HepG2 (cell line): ENCODE data around the gene PLCB4. TPM values are rescaled to one million over a fixed set of nuclear protein-coding genes. Genes with fewer than 3 reads are reported as not detected.

Experiments used
- ETV6 ChIP-seq: sonication (generic); formaldehyde crosslinking; conservative IDR thresholded peaks from 2 replicates; pipeline ENCODE4 v1.4.0; 2020; ENCODE audit warnings: missing genetic modification reagents
- MIXL1 ChIP-seq: IDR thresholded peaks from 2 replicates; pipeline ENCODE4 v1.6.1; 2016
- NKX3-1 ChIP-seq: sonication (generic); formaldehyde crosslinking; IDR thresholded peaks from 2 replicates; pipeline ENCODE4 v1.5.0; 2020; ENCODE audit warnings: missing genetic modification reagents
- ZBTB7A ChIP-seq: sonication (generic); formaldehyde crosslinking; IDR thresholded peaks from 2 replicates; pipeline ENCODE4 v1.8.0; 2022; ENCODE audit warnings: mild to moderate bottlenecking, missing genetic modification reagents
- ZNF335 ChIP-seq: sonication (generic); formaldehyde crosslinking; IDR thresholded peaks from 2 replicates; pipeline ENCODE4 v1.4.0; 2020; ENCODE audit warnings: missing genetic modification reagents
- ZNF510 ChIP-seq: sonication (generic); formaldehyde crosslinking; IDR thresholded peaks from 2 replicates; pipeline ENCODE4 v1.4.0; 2020; ENCODE audit warnings: low read depth, mild to moderate bottlenecking, missing genetic modification reagents
- ZNF530 ChIP-seq: sonication (generic); formaldehyde crosslinking; IDR thresholded peaks from 2 replicates; pipeline ENCODE4 v1.5.0; 2020; ENCODE audit warnings: low read depth, mild to moderate bottlenecking, missing genetic modification reagents
- ZNF678 ChIP-seq: sonication (generic); formaldehyde crosslinking; IDR thresholded peaks from 2 replicates; pipeline ENCODE4 v1.4.0; 2020; ENCODE audit warnings: mild to moderate bottlenecking, missing genetic modification reagents
- ZNF790 ChIP-seq: sonication (generic); formaldehyde crosslinking; IDR thresholded peaks from 2 replicates; pipeline ENCODE4 v1.8.0; 2022; ENCODE audit warnings: missing genetic modification reagents, mild to moderate bottlenecking, borderline replicate concordance
- ZSCAN29 ChIP-seq: sonication (generic); formaldehyde crosslinking; conservative IDR thresholded peaks from 2 replicates; pipeline ENCODE4 v1.4.0; 2020; ENCODE audit warnings: mild to moderate bottlenecking, missing genetic modification reagents
- polyA plus RNA-seq, 8 experiments: library from polyadenylated mRNA; depleted of rRNA in 3 of 8; stranded (reverse) in 7 of 8; unstranded in 1 of 8; fragments of >200 nt; fragmentation: Illumina TruSeq in 4 of 8; extraction: Trizol in 4 of 8; gene quantifications; 2 replicates each; pipeline versions ENCODE4 v1.2.1 to v1.2.3, GENCODE V29; 2011 to 2016; ENCODE audit warnings: low read depth in 4 of 8, missing spikeins in 1 of 8, mixed read lengths in 1 of 8; ENCODE audit not compliant: insufficient read depth in 1 of 8
- total RNA-seq, 5 experiments: library from RNA; depleted of rRNA; stranded (reverse); fragments of >200 nt; fragmentation: Illumina TruSeq; extraction: Trizol; gene quantifications; 2 replicates each; pipeline ENCODE4 v1.2.3, GENCODE V29; 2016; ENCODE audit warnings: low read depth in 1 of 5
- TF ChIP-seq, protein P1 (sequence below): IDR thresholded peaks from 2 replicates; pipeline ENCODE4 v1.6.1; 2016; ENCODE audit warnings: mild to moderate bottlenecking
- TF ChIP-seq, protein P2 (sequence below): sonication (generic); formaldehyde crosslinking; IDR thresholded peaks from 2 replicates; pipeline ENCODE4 v1.4.0; 2020; ENCODE audit warnings: missing genetic modification reagents
- TF ChIP-seq, protein P3 (sequence below): sonication (generic); formaldehyde crosslinking; conservative IDR thresholded peaks from 2 replicates; pipeline ENCODE4 v1.4.0; 2020; ENCODE audit warnings: missing genetic modification reagents
- TF ChIP-seq, protein P4 (sequence below): sonication (generic); formaldehyde crosslinking; IDR thresholded peaks from 2 replicates; pipeline ENCODE4 v1.9.0; 2022; ENCODE audit warnings: missing genetic modification reagents, mild to moderate bottlenecking, borderline replicate concordance
- TF ChIP-seq, protein P5 (sequence below): sonication (generic); formaldehyde crosslinking; IDR thresholded peaks from 2 replicates; pipeline ENCODE4 v1.8.0; 2022; ENCODE audit warnings: mild to moderate bottlenecking, missing genetic modification reagents, moderate library complexity
- TF ChIP-seq, protein P6 (sequence below): sonication (generic); formaldehyde crosslinking; IDR thresholded peaks from 2 replicates; pipeline ENCODE4 v1.4.0; 2020; ENCODE audit warnings: missing genetic modification reagents

PLCB4 gene
- total and polyA plus RNA-seq, 2 of the 13 experiments (the other 11 are each of a cell fraction or from before 2014, with no cell fraction given): 0.01 TPM; not detected in 1

DNA sequence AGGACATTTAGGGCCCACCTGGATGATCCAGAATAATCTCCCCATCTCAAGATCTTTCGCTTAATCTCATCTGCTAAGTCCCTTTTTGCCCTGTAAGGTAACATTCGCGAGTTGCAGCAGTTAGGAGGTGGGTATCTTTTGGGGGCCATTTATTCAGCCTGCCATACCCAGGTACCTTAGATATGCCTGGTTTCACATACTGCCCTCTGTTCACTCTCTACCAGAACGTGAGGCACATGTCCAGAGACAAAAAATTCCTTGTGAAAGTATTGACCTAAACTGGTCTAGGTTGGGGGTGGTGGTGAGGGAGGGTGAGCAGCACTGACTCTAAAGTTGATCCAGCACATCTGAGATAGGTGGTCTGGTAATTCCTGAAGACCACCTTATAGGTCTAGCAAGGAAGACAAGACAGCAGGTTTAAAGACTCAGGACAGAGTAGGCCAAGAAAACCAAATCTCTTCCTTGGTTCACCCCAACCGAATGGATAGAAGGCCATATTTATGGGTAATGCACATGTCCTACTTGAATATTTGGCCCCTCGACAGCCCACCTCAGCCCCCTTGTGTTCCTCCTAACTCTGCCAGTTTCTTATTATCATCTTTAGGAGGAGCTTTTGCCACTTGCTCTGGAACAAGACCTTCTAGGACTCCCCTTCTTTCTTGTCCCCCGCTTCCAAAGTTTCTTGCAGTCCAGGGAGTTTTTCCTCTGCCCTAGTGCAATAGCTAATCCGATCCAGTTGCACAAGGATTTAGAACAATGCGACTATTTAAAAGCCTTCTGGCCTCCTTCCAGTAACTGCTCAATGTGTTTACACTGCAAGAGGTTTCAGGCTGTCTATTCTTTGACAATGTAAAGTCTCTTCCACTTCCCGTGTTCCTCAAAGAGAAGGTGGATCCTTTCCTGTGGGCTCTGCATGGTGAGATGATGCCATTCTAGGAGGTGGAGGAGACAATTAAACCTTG, 232.5 kb downstream of the PLCB4 start (continued):
- TF ChIP-seq, protein P1, sequence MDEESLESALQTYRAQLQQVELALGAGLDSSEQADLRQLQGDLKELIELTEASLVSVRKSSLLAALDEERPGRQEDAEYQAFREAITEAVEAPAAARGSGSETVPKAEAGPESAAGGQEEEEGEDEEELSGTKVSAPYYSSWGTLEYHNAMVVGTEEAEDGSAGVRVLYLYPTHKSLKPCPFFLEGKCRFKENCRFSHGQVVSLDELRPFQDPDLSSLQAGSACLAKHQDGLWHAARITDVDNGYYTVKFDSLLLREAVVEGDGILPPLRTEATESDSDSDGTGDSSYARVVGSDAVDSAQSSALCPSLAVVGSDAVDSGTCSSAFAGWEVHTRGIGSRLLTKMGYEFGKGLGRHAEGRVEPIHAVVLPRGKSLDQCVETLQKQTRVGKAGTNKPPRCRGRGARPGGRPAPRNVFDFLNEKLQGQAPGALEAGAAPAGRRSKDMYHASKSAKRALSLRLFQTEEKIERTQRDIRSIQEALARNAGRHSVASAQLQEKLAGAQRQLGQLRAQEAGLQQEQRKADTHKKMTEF (CRISPR knock-in tag): peak; percentile 95
- TF ChIP-seq ZNF510 (CRISPR knock-in tag) (no peak), ETV6 (no peak; the same call in 1 of the 2 replicates), ZSCAN29 (no peak), MIXL1 (CRISPR knock-in tag) (peak; percentile 96), ZNF335 (CRISPR knock-in tag) (no peak), NKX3-1 (no peak), ZBTB7A (CRISPR knock-in tag) (no peak), ZNF530 (CRISPR knock-in tag) (no peak), ZNF678 (CRISPR knock-in tag) (0 out of 2 replicates have a peak, but pooled peaks have one; percentile 30), ZNF790 (CRISPR knock-in tag) (no peak)
- TF ChIP-seq, protein P2, sequence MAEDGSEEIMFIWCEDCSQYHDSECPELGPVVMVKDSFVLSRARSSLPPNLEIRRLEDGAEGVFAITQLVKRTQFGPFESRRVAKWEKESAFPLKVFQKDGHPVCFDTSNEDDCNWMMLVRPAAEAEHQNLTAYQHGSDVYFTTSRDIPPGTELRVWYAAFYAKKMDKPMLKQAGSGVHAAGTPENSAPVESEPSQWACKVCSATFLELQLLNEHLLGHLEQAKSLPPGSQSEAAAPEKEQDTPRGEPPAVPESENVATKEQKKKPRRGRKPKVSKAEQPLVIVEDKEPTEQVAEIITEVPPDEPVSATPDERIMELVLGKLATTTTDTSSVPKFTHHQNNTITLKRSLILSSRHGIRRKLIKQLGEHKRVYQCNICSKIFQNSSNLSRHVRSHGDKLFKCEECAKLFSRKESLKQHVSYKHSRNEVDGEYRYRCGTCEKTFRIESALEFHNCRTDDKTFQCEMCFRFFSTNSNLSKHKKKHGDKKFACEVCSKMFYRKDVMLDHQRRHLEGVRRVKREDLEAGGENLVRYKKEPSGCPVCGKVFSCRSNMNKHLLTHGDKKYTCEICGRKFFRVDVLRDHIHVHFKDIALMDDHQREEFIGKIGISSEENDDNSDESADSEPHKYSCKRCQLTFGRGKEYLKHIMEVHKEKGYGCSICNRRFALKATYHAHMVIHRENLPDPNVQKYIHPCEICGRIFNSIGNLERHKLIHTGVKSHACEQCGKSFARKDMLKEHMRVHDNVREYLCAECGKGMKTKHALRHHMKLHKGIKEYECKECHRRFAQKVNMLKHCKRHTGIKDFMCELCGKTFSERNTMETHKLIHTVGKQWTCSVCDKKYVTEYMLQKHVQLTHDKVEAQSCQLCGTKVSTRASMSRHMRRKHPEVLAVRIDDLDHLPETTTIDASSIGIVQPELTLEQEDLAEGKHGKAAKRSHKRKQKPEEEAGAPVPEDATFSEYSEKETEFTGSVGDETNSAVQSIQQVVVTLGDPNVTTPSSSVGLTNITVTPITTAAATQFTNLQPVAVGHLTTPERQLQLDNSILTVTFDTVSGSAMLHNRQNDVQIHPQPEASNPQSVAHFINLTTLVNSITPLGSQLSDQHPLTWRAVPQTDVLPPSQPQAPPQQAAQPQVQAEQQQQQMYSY (CRISPR knock-in tag): peak; percentile 63; the same call in 1 of the 2 replicates
- TF ChIP-seq, protein P3, sequence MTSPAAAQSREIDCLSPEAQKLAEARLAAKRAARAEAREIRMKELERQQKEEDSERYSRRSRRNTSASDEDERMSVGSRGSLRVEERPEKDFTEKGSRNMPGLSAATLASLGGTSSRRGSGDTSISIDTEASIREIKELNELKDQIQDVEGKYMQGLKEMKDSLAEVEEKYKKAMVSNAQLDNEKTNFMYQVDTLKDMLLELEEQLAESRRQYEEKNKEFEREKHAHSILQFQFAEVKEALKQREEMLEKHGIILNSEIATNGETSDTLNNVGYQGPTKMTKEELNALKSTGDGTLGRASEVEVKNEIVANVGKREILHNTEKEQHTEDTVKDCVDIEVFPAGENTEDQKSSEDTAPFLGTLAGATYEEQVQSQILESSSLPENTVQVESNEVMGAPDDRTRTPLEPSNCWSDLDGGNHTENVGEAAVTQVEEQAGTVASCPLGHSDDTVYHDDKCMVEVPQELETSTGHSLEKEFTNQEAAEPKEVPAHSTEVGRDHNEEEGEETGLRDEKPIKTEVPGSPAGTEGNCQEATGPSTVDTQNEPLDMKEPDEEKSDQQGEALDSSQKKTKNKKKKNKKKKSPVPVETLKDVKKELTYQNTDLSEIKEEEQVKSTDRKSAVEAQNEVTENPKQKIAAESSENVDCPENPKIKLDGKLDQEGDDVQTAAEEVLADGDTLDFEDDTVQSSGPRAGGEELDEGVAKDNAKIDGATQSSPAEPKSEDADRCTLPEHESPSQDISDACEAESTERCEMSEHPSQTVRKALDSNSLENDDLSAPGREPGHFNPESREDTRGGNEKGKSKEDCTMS (CRISPR knock-in tag): no peak
- TF ChIP-seq, protein P4, sequence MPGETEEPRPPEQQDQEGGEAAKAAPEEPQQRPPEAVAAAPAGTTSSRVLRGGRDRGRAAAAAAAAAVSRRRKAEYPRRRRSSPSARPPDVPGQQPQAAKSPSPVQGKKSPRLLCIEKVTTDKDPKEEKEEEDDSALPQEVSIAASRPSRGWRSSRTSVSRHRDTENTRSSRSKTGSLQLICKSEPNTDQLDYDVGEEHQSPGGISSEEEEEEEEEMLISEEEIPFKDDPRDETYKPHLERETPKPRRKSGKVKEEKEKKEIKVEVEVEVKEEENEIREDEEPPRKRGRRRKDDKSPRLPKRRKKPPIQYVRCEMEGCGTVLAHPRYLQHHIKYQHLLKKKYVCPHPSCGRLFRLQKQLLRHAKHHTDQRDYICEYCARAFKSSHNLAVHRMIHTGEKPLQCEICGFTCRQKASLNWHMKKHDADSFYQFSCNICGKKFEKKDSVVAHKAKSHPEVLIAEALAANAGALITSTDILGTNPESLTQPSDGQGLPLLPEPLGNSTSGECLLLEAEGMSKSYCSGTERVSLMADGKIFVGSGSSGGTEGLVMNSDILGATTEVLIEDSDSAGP: no peak
- TF ChIP-seq, protein P5, sequence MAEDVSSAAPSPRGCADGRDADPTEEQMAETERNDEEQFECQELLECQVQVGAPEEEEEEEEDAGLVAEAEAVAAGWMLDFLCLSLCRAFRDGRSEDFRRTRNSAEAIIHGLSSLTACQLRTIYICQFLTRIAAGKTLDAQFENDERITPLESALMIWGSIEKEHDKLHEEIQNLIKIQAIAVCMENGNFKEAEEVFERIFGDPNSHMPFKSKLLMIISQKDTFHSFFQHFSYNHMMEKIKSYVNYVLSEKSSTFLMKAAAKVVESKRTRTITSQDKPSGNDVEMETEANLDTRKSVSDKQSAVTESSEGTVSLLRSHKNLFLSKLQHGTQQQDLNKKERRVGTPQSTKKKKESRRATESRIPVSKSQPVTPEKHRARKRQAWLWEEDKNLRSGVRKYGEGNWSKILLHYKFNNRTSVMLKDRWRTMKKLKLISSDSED (CRISPR knock-in tag): no peak
- TF ChIP-seq, protein P6, sequence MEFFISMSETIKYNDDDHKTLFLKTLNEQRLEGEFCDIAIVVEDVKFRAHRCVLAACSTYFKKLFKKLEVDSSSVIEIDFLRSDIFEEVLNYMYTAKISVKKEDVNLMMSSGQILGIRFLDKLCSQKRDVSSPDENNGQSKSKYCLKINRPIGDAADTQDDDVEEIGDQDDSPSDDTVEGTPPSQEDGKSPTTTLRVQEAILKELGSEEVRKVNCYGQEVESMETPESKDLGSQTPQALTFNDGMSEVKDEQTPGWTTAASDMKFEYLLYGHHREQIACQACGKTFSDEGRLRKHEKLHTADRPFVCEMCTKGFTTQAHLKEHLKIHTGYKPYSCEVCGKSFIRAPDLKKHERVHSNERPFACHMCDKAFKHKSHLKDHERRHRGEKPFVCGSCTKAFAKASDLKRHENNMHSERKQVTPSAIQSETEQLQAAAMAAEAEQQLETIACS (CRISPR knock-in tag): no peak
